HG03196 (cell line): ENCODE data around the gene DLX2.

Source experiments
- ATAC-seq: cut with Tn5 transposase; IDR thresholded peaks from one replicate; pipeline ENCODE4 v1.9.1; 2021; ENCODE audit not compliant: unreplicated experiment

DLX2 gene

DNA sequence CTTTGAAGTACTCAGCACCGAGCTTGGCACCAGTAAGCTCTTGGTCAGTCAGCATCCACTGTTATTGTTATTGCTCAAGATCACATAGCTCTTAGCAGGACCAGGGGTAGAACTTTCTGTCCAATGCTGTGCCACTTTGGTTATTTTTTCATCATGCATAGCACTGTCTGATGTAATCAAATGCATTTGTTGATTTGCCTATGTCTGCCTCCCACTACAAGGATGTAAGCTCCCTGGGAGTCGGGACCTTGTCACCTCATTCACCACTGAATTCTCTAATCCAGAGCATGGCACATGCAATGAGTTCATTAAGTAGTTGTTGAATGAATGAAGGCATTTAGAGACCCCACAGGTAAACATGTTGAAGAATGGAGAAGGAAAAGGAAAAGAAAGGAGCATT, 46.4 kb downstream of the DLX2 start:
- no peak for ATAC-seq

- no peak for ATAC-seq
Observed at GRCh38 chr2:172053486-172053885, 49.2 kb downstream of the DLX2 start.

DNA sequence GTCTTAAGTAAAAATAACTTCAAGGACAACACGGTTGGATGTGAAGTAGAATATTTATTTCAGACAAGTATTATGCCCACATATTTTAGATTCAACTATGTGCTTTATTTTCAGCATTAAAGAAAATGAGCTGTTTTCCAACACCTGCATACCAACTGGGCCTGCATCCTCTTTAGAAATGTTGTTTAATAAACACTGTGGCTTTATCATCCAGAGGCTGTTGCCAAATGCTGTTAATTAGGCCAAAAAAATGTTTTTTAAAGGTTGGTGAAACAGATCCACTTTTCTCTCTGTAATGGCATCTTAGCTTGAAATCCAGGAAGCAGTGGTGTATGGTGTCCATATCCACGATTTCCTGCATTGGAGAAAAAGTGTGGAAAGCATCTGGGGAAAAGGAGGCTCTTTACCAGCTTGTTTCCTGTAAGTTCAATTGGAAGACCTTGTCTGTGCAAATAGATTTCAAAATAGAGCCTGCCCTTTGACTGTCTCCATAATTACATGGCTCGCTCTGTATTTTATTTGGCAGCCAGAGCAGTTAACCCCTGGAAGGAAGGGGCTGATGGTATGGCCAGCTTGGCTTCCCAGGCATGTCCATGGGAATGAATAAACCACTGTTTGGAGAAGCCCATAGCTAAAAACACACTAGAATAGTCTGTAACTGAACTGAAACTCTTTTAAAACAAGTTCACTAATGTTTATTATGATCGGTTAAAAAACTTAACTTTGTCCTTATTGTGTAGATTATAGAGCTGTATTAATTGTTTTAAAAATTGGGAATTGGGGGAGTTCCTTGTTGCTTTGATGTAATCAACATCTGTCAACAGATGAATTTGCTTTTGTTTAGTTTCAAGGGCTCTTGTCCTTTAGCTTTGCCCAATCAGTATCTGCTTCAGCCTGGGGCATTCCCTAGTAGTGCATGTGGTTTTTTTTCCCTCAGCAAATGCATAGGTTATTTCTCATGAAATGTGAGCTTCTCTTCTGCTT, 50.4 kb downstream of the DLX2 start:
- no peak for ATAC-seq

GRCh38 chr2:172050479-172051125, 52.1 kb downstream of the DLX2 start:
- no peak for ATAC-seq

DNA sequence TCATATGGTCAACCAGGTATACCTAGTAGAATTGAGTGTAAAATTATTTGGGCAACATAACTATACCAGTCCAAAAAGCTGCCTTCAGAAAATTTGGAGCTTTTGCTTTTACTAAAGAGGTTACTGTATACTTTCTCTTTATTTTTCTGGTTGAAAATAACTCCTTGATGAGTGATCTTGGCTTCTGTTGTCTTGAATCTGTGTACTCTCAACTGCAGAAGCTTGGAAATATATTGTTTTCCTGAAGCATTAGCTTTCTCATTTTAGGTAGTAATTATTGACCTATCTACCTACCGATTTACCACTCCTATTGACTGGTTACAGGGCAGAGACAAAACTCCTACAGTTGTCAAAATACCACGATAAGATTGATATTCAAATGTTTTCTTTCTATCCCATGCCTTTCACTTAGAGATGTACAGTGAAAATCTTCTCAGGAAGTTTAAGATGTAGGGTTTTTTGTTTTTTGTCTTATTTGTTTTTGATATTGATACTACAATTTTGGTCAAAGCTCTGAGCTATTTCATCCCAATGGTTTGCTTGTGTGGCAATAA, 53.1 kb downstream of the DLX2 start:
- ATAC-seq, result no peak
